K562 (cell line): ENCODE data around the gene CERS2. TPM values are rescaled to one million over a fixed set of nuclear protein-coding genes. Genes with fewer than 3 reads are reported as not detected.
A peak's percentile ranks its signal among the peaks of the same experiment; 100 is the strongest.

Experiments
- ATAC-seq: fragments of 200-7000 bp; cut with Tn5 transposase; 3 replicates; pipeline ENCODE4 v1.9.1; 2020; ENCODE audit warnings: moderate library complexity
- BruUV-seq: library from RNA; stranded (reverse); fragments of 400-500 nt; replicated peaks from 2 replicates; lab custom pipeline; 2021; lab: Mats Ljungman, UMichigan
- CTCF ChIA-PET: fragments of 300-600 bp; formaldehyde crosslinking; extraction: SDS; loops from one replicate; lab custom pipeline; 2021; ENCODE audit warnings: low intra/inter-chr PET ratio; lab: Yijun Ruan, JAX
- POLR2A ChIA-PET: fragments of 300-600, 350-650 bp; sonication (Branson Sonifier 250); formaldehyde crosslinking; extraction: SDS; loops from one replicate; lab custom pipeline; 2021; ENCODE audit warnings: antibody characterized with exemption, inconsistent platforms; lab: Yijun Ruan, JAX
- DNase-seq, 4 experiments: peaks; one replicate each; pipeline versions ENCODE4 v3.0.0 to v3.0.0-alpha.2; 2011 to 2018; ENCODE audit warnings: low spot score in 3 of 4, mixed read lengths in 3 of 4; ENCODE audit errors: extremely low read depth in 1 of 4
- FAIRE-seq: peaks from 2 replicates; lab custom pipeline; 2011; peaks lifted over from hg19 to GRCh38; lab: Jason Lieb, UNC
- H2AFZ ChIP-seq: 2 replicates; pipeline ENCODE4 v1.6.0; 2011; ENCODE audit warnings: low read depth, low read length, control low read depth, inconsistent platforms
- H3K27ac ChIP-seq: fragments of 200-600 bp; 3 replicates; pipeline ENCODE4 v1.8.0; 2011; ENCODE audit warnings: low read depth, mild to moderate bottlenecking, control low read depth, inconsistent platforms, low read length, moderate library complexity, mixed read lengths; ENCODE audit errors: extremely low read depth
- H3K27me3 ChIP-seq, 2 experiments: fragments of 300-600 bp in 1 of 2; 2 replicates in 1 of 2; 3 replicates in 1 of 2; pipeline versions ENCODE4 v1.6.0 to v1.8.0; 2011; ENCODE audit warnings: inconsistent platforms in 2 of 2, low read length in 2 of 2, mild to moderate bottlenecking in 1 of 2, mixed read lengths in 1 of 2, moderate library complexity in 1 of 2; ENCODE audit not compliant: control insufficient read depth in 2 of 2, insufficient read depth in 2 of 2
- H3K36me3 ChIP-seq: fragments of 300-600 bp; 3 replicates; pipeline ENCODE4 v1.8.0; 2011; ENCODE audit warnings: mild to moderate bottlenecking, low read length, inconsistent platforms; ENCODE audit not compliant: control insufficient read depth, insufficient read depth
- H3K4me1 ChIP-seq, 2 experiments: fragments of 200-600 bp in 1 of 2; replicated peaks in 1 of 2; 2 replicates in 1 of 2; 3 replicates in 1 of 2; pipeline versions ENCODE4 v1.5.1 to v1.8.0; 2011; ENCODE audit warnings: inconsistent platforms in 2 of 2, low read length in 2 of 2, mild to moderate bottlenecking in 1 of 2, mixed read lengths in 1 of 2, moderate library complexity in 1 of 2; ENCODE audit not compliant: control insufficient read depth in 2 of 2, insufficient read depth in 2 of 2
- H3K4me2 ChIP-seq: 2 replicates; pipeline ENCODE4 v1.6.1; 2011; ENCODE audit warnings: low read length, control low read depth, inconsistent platforms, mixed read lengths; ENCODE audit not compliant: insufficient read depth
- H3K4me3 ChIP-seq: fragments of 200-600 bp; sonication (generic), shearing (Covaris generic); 2 replicates; pipeline ENCODE4 v1.5.1; 2016; ENCODE audit warnings: control low read depth, inconsistent platforms
- H3K79me2 ChIP-seq: fragments of 200-600 bp; 3 replicates; pipeline ENCODE4 v1.8.0; 2011; ENCODE audit warnings: low read length, inconsistent platforms; ENCODE audit not compliant: control insufficient read depth, insufficient read depth
- H3K9ac ChIP-seq, 2 experiments: 2 replicates each; pipeline versions ENCODE4 v1.6.0 to v1.6.1; 2011; ENCODE audit warnings: low read depth in 2 of 2, low read length in 2 of 2, control low read depth in 1 of 2, inconsistent platforms in 1 of 2, mild to moderate bottlenecking in 1 of 2, mixed read lengths in 1 of 2; ENCODE audit not compliant: insufficient read depth in 1 of 2
- H3K9me1 ChIP-seq: one replicate; pipeline ENCODE4 v1.6.0; 2011; ENCODE audit warnings: inconsistent platforms, mild to moderate bottlenecking, low read length, moderate library complexity; ENCODE audit not compliant: control insufficient read depth, insufficient read depth
- H3K9me3 ChIP-seq: replicated peaks from 2 replicates; pipeline ENCODE4 v1.5.1; 2011; ENCODE audit warnings: low read depth, low read length, inconsistent platforms; ENCODE audit not compliant: control insufficient read depth, insufficient read depth
- H4K20me1 ChIP-seq: replicated peaks from 2 replicates; pipeline ENCODE4 v1.6.1; 2011; ENCODE audit warnings: low read length, inconsistent platforms, mixed read lengths; ENCODE audit not compliant: control insufficient read depth, insufficient read depth
- CREM ChIP-seq: IDR thresholded peaks from 2 replicates; pipeline ENCODE4 v1.6.1; 2014; ENCODE audit warnings: antibody characterized with exemption, low read depth
- DMBX1 ChIP-seq: fragments of 250-450 bp; sonication (Bioruptor Pico); IDR thresholded peaks from 2 replicates; pipeline ENCODE4 v1.8.0; 2022; ENCODE audit warnings: inconsistent platforms, mild to moderate bottlenecking, moderate library complexity, borderline replicate concordance
- MAFF ChIP-seq: IDR thresholded peaks from 2 replicates; pipeline ENCODE4 v1.6.1; 2012; ENCODE audit warnings: low read length, improper control_type of control experiment
- MTA3 ChIP-seq: fragments of 450-650 bp; formaldehyde crosslinking; IDR thresholded peaks from 2 replicates; pipeline ENCODE4 v1.6.1; 2017; ENCODE audit warnings: mild to moderate bottlenecking, borderline replicate concordance
- NELFE ChIP-seq: IDR thresholded peaks from 2 replicates; pipeline ENCODE4 v1.6.1; 2011; ENCODE audit warnings: mild to moderate bottlenecking; ENCODE audit not compliant: insufficient read depth, insufficient read length
- PHF21A ChIP-seq: fragments of 450-650 bp; IDR thresholded peaks from 2 replicates; pipeline ENCODE4 v1.6.1; 2017; ENCODE audit warnings: low read depth, borderline replicate concordance
- RFX5 ChIP-seq: IDR thresholded peaks from 2 replicates; pipeline ENCODE4 v1.6.1; 2011; ENCODE audit warnings: low read depth, mild to moderate bottlenecking, improper control_type of control experiment, low read length
- SAFB2 ChIP-seq: fragments of 200-400 bp; formaldehyde crosslinking; IDR thresholded peaks from 2 replicates; pipeline ENCODE4 v1.6.1; 2018; ENCODE audit warnings: borderline replicate concordance, low read length, low read depth, moderate library complexity; ENCODE audit not compliant: severe bottlenecking
- XRCC5 ChIP-seq: fragments of 200-400 bp; formaldehyde crosslinking; IDR thresholded peaks from 2 replicates; pipeline ENCODE4 v1.6.1; 2017; ENCODE audit warnings: low read depth, mild to moderate bottlenecking, low read length
- ZBTB1 ChIP-seq: sonication (generic); formaldehyde crosslinking; IDR thresholded peaks from 2 replicates; pipeline ENCODE4 v1.8.1; 2023; ENCODE audit warnings: missing genetic modification reagents, low read depth, mild to moderate bottlenecking, borderline replicate concordance
- ZBTB17 ChIP-seq: fragments of 450-650 bp; formaldehyde crosslinking; IDR thresholded peaks from 2 replicates; pipeline ENCODE4 v1.4.0; 2020; ENCODE audit warnings: mild to moderate bottlenecking
- WGBS: fragments of 100-300 bp; shearing (Covaris generic); methylation state at CpG from one replicate; pipeline ENCODE4 v1.1.6; 2016; ENCODE audit warnings: low coverage, mixed read lengths; ENCODE audit not compliant: insufficient coverage; ENCODE audit errors: missing lambda C conversion rate; 5-methylcytosine and 5-hydroxymethylcytosine counted together
- in situ Hi-C: fragments of 300-500 bp; cut with MboI; formaldehyde crosslinking; loops from 4 replicates; pipeline ENCODE4 v1.15.0; 2018; ENCODE audit warnings: inconsistent platforms, mixed read lengths
- intact Hi-C: fragments of 100-400 bp; cut with micrococcal nuclease; formaldehyde crosslinking; loops from 2 replicates; pipeline ENCODE4 v1.14.2; 2022
- polyA plus RNA-seq, 8 experiments: library from polyadenylated mRNA; depleted of rRNA in 4 of 8; stranded (reverse) in 5 of 8; unstranded in 3 of 8; fragments of >200 nt; fragmentation: Nextera tagmentation in 2 of 8; fragmentation: Illumina TruSeq in 1 of 8; extraction: Ambion mirVana in 2 of 8; extraction: Trizol in 1 of 8; gene quantifications; 2 replicates each; pipeline versions ENCODE4 v1.2.1 to v1.2.3, GENCODE V29; 2011 to 2014; ENCODE audit warnings: inconsistent platforms in 1 of 8, missing spikeins in 1 of 8
- total RNA-seq, 7 experiments: library from RNA; depleted of rRNA in 6 of 7; stranded (reverse); fragments of >200 nt in 6 of 7; fragmentation: Illumina TruSeq in 2 of 7; extraction: Trizol in 2 of 7; gene quantifications; 2 replicates each; pipeline versions ENCODE4 v1.2.1 to v1.2.3, GENCODE V29; 2011 to 2021; ENCODE audit warnings: low replicate concordance in 1 of 7
- TF ChIP-seq, protein P1 (sequence below): sonication (generic); formaldehyde crosslinking; IDR thresholded peaks from 2 replicates; pipeline ENCODE4 v1.8.1; 2023; ENCODE audit warnings: mild to moderate bottlenecking, missing genetic modification reagents
- TF ChIP-seq, protein P2 (sequence below): sonication (generic); formaldehyde crosslinking; IDR thresholded peaks from 2 replicates; pipeline ENCODE4 v1.8.0; 2022; ENCODE audit warnings: missing genetic modification reagents, mild to moderate bottlenecking, moderate library complexity, borderline replicate concordance
- TF ChIP-seq, protein P3 (sequence below): sonication (generic); formaldehyde crosslinking; IDR thresholded peaks from 2 replicates; pipeline ENCODE4 v1.8.0; 2022; ENCODE audit warnings: mild to moderate bottlenecking, missing genetic modification reagents

The CERS2 gene
- total and polyA plus RNA-seq, 9 of the 15 experiments (the other 6 are each of a cell fraction or from before 2014, with no cell fraction given): 23.4 to 295 (median 132) TPM

DNA sequence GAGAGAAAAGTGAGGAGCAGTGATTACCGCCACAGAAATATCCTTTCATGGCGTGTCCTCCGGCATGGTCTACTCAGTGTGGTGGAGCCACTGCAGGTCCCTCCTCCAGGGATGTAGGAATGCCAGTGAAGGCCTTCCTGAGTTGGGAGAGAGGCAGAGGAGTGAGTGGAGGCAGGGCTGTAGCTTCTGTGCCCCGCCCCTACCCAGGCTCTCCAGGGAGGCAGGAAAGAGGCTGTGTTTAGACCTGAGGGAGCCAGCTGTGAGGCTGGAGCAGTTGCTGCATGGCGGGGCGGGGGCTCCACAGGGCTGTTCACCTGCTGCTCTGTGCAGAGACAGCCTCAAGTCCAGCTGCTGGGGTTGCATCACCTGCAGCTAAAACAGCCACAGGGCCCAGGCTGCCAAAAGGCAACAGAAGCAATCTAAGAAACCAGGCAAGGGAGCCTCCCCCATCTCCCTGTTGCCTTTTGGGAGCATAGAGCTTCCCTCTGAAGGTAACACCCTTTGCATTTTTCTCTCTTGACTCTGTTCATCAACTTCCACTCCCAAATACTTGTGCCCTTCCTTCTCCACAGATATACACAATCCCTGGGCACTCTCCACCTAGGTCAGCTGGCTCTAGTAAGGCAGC is 6.7 kb upstream of the CERS2 start (continued):
- TF ChIP-seq, protein P1, sequence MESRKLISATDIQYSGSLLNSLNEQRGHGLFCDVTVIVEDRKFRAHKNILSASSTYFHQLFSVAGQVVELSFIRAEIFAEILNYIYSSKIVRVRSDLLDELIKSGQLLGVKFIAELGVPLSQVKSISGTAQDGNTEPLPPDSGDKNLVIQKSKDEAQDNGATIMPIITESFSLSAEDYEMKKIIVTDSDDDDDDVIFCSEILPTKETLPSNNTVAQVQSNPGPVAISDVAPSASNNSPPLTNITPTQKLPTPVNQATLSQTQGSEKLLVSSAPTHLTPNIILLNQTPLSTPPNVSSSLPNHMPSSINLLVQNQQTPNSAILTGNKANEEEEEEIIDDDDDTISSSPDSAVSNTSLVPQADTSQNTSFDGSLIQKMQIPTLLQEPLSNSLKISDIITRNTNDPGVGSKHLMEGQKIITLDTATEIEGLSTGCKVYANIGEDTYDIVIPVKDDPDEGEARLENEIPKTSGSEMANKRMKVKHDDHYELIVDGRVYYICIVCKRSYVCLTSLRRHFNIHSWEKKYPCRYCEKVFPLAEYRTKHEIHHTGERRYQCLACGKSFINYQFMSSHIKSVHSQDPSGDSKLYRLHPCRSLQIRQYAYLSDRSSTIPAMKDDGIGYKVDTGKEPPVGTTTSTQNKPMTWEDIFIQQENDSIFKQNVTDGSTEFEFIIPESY (CRISPR knock-in tag): peak; percentile 18; the same call in 1 of the 2 replicates
- TF ChIP-seq MTA3: 0 out of 2 replicates have a peak, but pooled peaks have one; percentile 19

DNA sequence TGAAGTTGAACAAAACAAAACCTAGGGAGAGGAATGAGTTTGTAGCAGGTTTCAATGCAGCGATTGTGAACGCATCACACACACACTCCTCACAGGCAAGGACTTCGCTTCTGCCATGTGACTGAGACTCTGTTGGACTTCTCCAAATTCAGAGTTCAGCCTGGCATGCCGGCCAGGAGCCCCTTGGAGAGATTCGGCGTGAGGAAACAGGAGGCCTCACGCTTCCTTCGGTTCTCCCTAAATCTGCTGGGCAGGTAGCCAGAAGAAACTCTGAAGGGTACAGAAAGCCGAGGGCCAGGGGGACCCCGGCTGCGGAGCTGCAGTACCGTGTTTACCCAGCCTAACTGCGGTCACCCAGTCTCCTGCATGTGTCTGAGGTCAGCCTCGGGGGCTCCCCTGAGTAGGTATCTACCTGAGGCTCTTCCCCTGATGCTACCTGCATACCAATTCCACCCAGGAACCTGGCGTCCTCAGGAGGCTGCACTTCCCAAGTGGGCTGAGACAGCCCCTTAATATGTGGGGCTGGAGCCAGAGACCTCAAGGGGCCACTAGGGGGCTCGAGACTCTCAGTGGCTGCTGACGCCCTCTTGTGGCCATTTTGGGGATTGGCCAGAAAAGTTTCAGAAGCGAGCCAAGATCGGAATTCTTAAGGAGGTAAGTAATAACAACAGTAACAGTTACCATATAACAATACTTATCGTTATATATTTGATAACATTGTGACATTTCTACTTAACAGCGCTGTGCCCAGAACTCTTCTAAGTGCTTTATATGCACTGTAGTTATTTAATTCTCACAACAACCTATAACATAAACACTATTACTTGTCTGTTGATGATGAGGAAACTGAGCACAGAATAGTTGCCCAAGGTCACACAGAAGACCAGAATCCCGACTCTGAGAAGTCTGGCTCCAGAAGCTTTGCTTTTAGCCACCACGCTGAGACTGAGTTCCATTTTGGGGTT is 4.7 kb upstream of the CERS2 start:
- in situ Hi-C loops: no loop called here
- peak; percentile 57 for ATAC-seq
- POLR2A ChIA-PET: interaction anchor here (0.6 to 1.9 kb wide), 2 partner anchors 11 to 161 kb away, joined by 3 to 5 read pairs; no protein-coding TSS in a partner anchor
- peak; percentile 56; the same call in 1 of the 2 replicates for TF ChIP-seq DMBX1
- TF ChIP-seq RFX5: no peak
- TF ChIP-seq, protein P2, sequence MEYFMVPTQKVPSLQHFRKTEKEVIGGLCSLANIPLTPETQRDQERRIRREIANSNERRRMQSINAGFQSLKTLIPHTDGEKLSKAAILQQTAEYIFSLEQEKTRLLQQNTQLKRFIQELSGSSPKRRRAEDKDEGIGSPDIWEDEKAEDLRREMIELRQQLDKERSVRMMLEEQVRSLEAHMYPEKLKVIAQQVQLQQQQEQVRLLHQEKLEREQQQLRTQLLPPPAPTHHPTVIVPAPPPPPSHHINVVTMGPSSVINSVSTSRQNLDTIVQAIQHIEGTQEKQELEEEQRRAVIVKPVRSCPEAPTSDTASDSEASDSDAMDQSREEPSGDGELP: peak; percentile 48; the same call in 1 of the 2 replicates
- TF ChIP-seq, protein P3, sequence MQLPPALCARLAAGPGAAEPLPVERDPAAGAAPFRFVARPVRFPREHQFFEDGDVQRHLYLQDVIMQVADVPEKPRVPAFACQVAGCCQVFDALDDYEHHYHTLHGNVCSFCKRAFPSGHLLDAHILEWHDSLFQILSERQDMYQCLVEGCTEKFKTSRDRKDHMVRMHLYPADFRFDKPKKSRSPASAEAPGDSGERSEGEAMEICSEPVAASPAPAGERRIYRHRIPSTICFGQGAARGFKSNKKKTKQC (CRISPR knock-in tag): no peak
- TF ChIP-seq XRCC5: peak; percentile 99
- no peak for TF ChIP-seq CREM
- no peak for TF ChIP-seq SAFB2
- TF ChIP-seq MAFF: no peak; the same call in 1 of the 2 replicates
- TF ChIP-seq ZBTB1 (CRISPR knock-in tag): no peak
- TF ChIP-seq NELFE: no peak
- no peak for TF ChIP-seq PHF21A
- 0 out of 2 replicates have a peak, but pooled peaks have one; percentile 14 for TF ChIP-seq ZBTB17 (CRISPR knock-in tag)

More for the DNA sequence above, 4.7 kb upstream of the CERS2 start:
- Histone ChIP-seq H3K4me2 (peak overlapping the region; percentile 66), H3K27me3 (no peaks in the 10 kb centered on the region), H3K9me3 (no peaks in the 10 kb centered on the region), H3K4me1 (peaks cover 44 to 56% of the 10 kb centered on the region in 2 experiments), H3K9ac (peak overlapping the region; percentile 66 to 86), H3K27ac (peak overlapping the region; percentile 79), H3K36me3 (no peaks in the 10 kb centered on the region), H3K9me1 (no peaks in the 10 kb centered on the region), H3K79me2 (peaks cover 25% of the 10 kb centered on the region), H4K20me1 (no peaks in the 10 kb centered on the region), H2AFZ (peak overlapping the region; percentile 88), H3K4me3 (peak overlapping the region; percentile 7; the same call in 1 of the 2 replicates)
- 13% methylated on average over 21 of the region's 23 CpGs for WGBS
- DNase-seq: peak; percentile 78 to 95 (median 84)
- CTCF ChIA-PET: interaction anchor here (0.6 to 1.6 kb wide), 5 partner anchors 14 to 176 kb away, joined by 3 to 12 read pairs (median 5); partner anchors contain the start of gene MINDY1
- no TSS peak for BruUV-seq
- intact Hi-C loops: loop anchor here (2.0 to 10.0 kb wide), 6 partner anchors 27 to 432 kb away; partner anchors contain the start of genes ADAMTSL4, ARNT, MINDY1 and SETDB1
- FAIRE-seq: peak; percentile 93
